ENCODE data around the gene FNBP1.
"Not testable (repeated sequence)": the region's sequence is repeated elsewhere in the genome, so short reads cannot be mapped to it uniquely, and the experiment has no call there.

DNA sequence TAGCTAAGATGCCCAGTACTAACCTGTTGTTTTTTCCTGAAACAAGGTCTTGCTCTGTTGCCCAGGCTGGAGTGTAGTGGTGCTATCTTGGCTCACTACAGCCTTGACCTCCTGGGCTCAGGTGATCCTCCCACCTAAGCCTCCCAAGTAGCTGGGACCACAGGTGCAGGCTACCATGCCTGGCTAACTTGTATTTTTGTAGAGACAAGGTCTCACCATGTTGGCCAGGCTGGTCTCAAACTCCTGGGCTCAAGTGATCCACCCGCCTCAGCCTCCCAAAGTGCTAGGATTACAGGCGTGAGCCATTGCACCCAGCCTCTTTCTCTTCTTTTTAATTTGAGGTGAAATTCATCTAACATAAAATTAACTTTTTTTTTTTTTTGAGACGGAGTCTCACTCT, 21.1 kb downstream of the FNBP1 start:
- TF ChIP-seq, protein P1, sequence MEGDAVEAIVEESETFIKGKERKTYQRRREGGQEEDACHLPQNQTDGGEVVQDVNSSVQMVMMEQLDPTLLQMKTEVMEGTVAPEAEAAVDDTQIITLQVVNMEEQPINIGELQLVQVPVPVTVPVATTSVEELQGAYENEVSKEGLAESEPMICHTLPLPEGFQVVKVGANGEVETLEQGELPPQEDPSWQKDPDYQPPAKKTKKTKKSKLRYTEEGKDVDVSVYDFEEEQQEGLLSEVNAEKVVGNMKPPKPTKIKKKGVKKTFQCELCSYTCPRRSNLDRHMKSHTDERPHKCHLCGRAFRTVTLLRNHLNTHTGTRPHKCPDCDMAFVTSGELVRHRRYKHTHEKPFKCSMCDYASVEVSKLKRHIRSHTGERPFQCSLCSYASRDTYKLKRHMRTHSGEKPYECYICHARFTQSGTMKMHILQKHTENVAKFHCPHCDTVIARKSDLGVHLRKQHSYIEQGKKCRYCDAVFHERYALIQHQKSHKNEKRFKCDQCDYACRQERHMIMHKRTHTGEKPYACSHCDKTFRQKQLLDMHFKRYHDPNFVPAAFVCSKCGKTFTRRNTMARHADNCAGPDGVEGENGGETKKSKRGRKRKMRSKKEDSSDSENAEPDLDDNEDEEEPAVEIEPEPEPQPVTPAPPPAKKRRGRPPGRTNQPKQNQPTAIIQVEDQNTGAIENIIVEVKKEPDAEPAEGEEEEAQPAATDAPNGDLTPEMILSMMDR (IDR thresholded peaks at IDR 0.05) = not testable (repeated sequence)
- TF ChIP-seq SIN3A (IDR thresholded peaks at IDR 0.05; ENCODE audit: borderline replicate concordance, insufficient read depth, low read depth, low read length); POLR2AphosphoS5 (IDR thresholded peaks at IDR 0.05; ENCODE audit: low read depth, low read length); TCF7L2 (IDR thresholded peaks at IDR 0.05; ENCODE audit: low read depth, low read length): not testable (repeated sequence)
- TF ChIP-seq, protein P2, sequence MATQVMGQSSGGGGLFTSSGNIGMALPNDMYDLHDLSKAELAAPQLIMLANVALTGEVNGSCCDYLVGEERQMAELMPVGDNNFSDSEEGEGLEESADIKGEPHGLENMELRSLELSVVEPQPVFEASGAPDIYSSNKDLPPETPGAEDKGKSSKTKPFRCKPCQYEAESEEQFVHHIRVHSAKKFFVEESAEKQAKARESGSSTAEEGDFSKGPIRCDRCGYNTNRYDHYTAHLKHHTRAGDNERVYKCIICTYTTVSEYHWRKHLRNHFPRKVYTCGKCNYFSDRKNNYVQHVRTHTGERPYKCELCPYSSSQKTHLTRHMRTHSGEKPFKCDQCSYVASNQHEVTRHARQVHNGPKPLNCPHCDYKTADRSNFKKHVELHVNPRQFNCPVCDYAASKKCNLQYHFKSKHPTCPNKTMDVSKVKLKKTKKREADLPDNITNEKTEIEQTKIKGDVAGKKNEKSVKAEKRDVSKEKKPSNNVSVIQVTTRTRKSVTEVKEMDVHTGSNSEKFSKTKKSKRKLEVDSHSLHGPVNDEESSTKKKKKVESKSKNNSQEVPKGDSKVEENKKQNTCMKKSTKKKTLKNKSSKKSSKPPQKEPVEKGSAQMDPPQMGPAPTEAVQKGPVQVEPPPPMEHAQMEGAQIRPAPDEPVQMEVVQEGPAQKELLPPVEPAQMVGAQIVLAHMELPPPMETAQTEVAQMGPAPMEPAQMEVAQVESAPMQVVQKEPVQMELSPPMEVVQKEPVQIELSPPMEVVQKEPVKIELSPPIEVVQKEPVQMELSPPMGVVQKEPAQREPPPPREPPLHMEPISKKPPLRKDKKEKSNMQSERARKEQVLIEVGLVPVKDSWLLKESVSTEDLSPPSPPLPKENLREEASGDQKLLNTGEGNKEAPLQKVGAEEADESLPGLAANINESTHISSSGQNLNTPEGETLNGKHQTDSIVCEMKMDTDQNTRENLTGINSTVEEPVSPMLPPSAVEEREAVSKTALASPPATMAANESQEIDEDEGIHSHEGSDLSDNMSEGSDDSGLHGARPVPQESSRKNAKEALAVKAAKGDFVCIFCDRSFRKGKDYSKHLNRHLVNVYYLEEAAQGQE (IDR thresholded peaks at IDR 0.05; ENCODE audit: insufficient read depth in 1 of 2, low read depth in 2 of 2, low read length in 1 of 2) = not testable (repeated sequence)
